Diencephalon (tissue), 1 donor: ENCODE results near the gene GNAS-AS1. TPM values are rescaled to one million over a fixed set of nuclear protein-coding genes. Genes with fewer than 3 reads are reported as not detected.

Source experiments
- small RNA-seq: library from RNA; depleted of rRNA; stranded (forward); fragments of <200 nt; gene quantifications from one replicate; pipeline ENCODE3, GENCODE V24; 2014
- total RNA-seq: library from RNA; depleted of rRNA; stranded (reverse); fragments of >200 nt; gene quantifications from one replicate; pipeline ENCODE4 v1.2.3, GENCODE V29; 2014

GNAS-AS1 gene
- total RNA-seq: 1.2 TPM

DNA sequence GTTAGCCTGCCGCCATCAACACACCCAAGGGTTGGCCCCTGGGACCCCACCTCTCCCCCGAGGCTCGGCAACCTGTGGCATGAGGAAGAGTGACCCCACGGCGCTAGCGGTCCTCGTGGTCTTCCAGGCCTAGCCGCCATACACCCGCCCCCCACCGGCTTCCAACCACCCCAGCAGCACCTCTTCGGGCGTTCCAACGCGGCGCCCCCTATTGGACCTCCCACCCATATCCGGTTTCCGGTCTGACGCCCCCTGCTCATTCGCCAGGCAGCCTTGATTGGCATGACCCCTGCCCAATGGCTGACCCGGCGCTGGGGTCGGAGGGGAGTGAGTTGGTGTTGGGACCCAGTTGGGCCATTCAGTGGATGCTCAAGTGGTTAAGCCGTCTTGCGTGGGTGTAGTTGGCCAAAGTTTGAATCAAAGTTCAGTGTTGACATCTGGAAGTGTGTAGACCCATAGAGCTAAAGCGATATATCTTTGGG is at the start of gene GNAS-AS1:
Gene GNAS-AS1, minus strand, starts transcription at position 210 of the 482 bp plus-strand sequence.

DNA sequence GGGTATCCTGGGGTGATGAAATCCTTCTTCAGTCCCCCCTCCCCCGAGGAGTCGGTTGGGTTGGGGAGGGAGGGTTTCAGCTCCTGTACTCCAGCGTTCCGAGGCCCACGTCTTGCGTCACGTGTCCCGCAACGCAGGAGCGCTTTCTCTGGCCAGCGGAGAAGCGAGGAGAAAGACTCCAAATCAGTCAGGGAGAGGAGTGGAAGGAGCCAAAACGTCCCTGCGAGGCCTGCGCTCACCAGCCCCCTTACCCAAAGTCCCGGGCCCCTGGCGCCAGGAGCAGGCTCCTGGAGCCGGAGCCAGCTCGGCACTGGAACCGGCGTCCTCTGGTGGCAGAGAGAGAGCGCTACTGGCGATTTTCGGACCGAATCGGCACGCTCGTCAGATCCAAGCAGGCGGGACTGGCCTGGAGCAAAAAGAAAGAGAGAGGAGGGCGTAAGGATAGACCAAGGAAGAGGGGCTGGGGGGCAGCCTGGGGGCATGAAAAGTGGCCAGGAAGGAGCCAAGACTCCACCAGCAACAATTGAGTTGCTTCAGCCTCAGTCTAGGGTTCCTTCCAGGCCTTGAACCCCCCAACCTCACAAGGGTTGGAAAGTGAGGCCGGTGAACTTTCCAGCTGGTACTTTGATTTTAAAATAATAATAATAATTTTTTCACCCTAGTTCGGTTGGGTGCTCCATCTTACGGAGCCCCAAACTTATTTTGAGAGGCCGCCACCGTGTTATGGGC is 2.0 kb upstream of the GNAS-AS1 start, which contains the start of gene GNAS:
Gene GNAS, plus strand, starts transcription at position 174 of the 729 bp plus-strand sequence.

Small RNA genes within 50 kb of the gene (small RNA-seq; reads per million reads assigned to genes)
- gene MIR298: not detected
- gene RF02127: not detected
- not detected for gene RF02128
- not detected for gene RF02130
- not detected for gene RF02131

Other genes starting within 250 kb of the GNAS-AS1 start
- 39.7 TPM for gene STX16, start 199.6 kb downstream of the GNAS-AS1 start, total RNA-seq
- 11.3 TPM for gene NPEPL1, start 158.1 kb downstream of the GNAS-AS1 start, total RNA-seq
- 786 TPM for gene GNAS, start 1.8 kb upstream of the GNAS-AS1 start, total RNA-seq
- gene NELFCD, start 130.4 kb upstream of the GNAS-AS1 start, total RNA-seq: 50.7 TPM
- gene CTSZ, start 156.4 kb upstream of the GNAS-AS1 start, total RNA-seq: 18.7 TPM
- gene TUBB1, start 168.5 kb upstream of the GNAS-AS1 start, total RNA-seq: 0.92 TPM
- gene ATP5F1E, start 181.4 kb upstream of the GNAS-AS1 start, total RNA-seq: 48.2 TPM
- gene PRELID3B, start 191.9 kb upstream of the GNAS-AS1 start, total RNA-seq: 78.4 TPM